Measurements from ENCODE around the gene ZSWIM8. TPM values are rescaled to one million over a fixed set of nuclear protein-coding genes. Genes with fewer than 3 reads are reported as not detected.

Gene ZSWIM8
- total RNA-seq, 1 donor from 2014 or later: 125 TPM

- no peak overlapping the region for H3K4me3 ChIP-seq
- no peak overlapping the region for H3K27ac ChIP-seq
- no peaks in the 10 kb centered on the region for H3K27me3 ChIP-seq (ENCODE audit: low read depth)
- DNase-seq (no peak), ATAC-seq (no peak)
- no peaks in the 10 kb centered on the region for H3K9me3 ChIP-seq
- peaks cover 86% of the 10 kb centered on the region for H3K36me3 ChIP-seq
- intact Hi-C loops (cut with DNase I): no loop called here
- H3K4me1 ChIP-seq: no peaks in the 10 kb centered on the region
- TF ChIP-seq CTCF (IDR thresholded peaks at IDR 0.05): no peak
Measured at GRCh38 chr10:73840403-73841060, 55.1 kb downstream of the ZSWIM8 start.

- Histone ChIP-seq H3K4me3 (no peak overlapping the region), H3K4me1 (no peaks in the 10 kb centered on the region), H3K27ac (no peak overlapping the region), H3K9me3 (no peaks in the 10 kb centered on the region), H3K27me3 (ENCODE audit: low read depth) (no peaks in the 10 kb centered on the region), H3K36me3 (peaks cover 86% of the 10 kb centered on the region)
- no peak for DNase-seq
- TF ChIP-seq CTCF (IDR thresholded peaks at IDR 0.05): no peak
- ATAC-seq: no peak
- intact Hi-C loops (cut with DNase I): no loop called here
Measured at GRCh38 chr10:73841061-73841421, 55.6 kb downstream of the ZSWIM8 start.

- ATAC-seq: no peak
- Histone ChIP-seq H3K36me3 (peaks cover 86% of the 10 kb centered on the region), H3K27me3 (ENCODE audit: low read depth) (no peaks in the 10 kb centered on the region), H3K9me3 (no peaks in the 10 kb centered on the region), H3K27ac (no peak overlapping the region), H3K4me1 (no peaks in the 10 kb centered on the region), H3K4me3 (no peak overlapping the region)
- intact Hi-C loops (cut with DNase I): no loop called here
- no peak for DNase-seq
- TF ChIP-seq CTCF (IDR thresholded peaks at IDR 0.05): no peak
Measured at GRCh38 chr10:73841526-73842285, 56.3 kb downstream of the ZSWIM8 start.

GRCh38 chr10:73842349-73842748 is 56.9 kb downstream of the ZSWIM8 start:
- no peak overlapping the region for H3K4me3 ChIP-seq
- intact Hi-C loops (cut with DNase I): no loop called here
- no peaks in the 10 kb centered on the region for H3K27me3 ChIP-seq (ENCODE audit: low read depth)
- H3K9me3 ChIP-seq: no peaks in the 10 kb centered on the region
- DNase-seq (no peak), ATAC-seq (no peak)
- peaks cover 86% of the 10 kb centered on the region for H3K36me3 ChIP-seq
- no peaks in the 10 kb centered on the region for H3K4me1 ChIP-seq
- H3K27ac ChIP-seq: no peak overlapping the region
- no peak for TF ChIP-seq CTCF (IDR thresholded peaks at IDR 0.05)

- TF ChIP-seq CTCF (IDR thresholded peaks at IDR 0.05): no peak
- H3K9me3 ChIP-seq: no peaks in the 10 kb centered on the region
- H3K27me3 ChIP-seq (ENCODE audit: low read depth): no peaks in the 10 kb centered on the region
- peaks cover 86% of the 10 kb centered on the region for H3K36me3 ChIP-seq
- H3K27ac ChIP-seq: no peak overlapping the region
- H3K4me1 ChIP-seq: no peaks in the 10 kb centered on the region
- DNase-seq (no peak), ATAC-seq (peak in 1 of 2 donors; percentile 50)
- H3K4me3 ChIP-seq: no peak overlapping the region
- intact Hi-C loops (cut with DNase I): no loop called here
Measured at GRCh38 chr10:73843261-73843660, 57.9 kb downstream of the ZSWIM8 start.

Data from lower lobe of right lung (tissue), 2 donors.